Measurements from ENCODE around the gene WDSUB1.

The WDSUB1 gene

DNA sequence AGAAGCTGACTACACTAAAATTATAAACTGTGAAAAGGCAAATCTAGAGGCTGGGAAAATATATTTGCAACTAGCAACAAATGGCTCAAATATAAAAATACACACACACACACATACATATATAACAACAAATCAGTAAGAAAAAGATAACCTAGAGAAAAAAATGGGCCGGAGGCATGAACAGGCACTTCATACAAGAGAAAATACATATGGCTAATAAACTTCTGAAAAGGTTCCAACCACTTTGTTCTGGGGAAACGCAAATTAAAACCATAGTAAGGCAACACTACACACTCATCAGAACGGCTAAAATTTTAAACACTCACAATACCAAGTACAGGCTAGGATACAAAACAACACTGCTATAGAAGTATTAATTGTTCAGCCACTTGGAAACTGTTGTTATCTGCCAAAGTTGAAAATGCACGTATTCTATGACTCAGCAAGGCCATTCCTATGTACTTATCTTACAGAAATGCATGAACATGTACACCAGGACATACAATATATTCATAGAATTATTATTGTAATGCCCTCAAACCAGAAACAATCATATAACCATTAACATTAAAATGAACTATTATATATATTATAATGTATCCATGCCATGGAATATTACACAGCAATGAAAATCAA is 15.6 kb downstream of the WDSUB1 start:
- ChIA-PET CTCF (no interaction called here), POLR2A (ENCODE audit: low non-redundant PET) (no interaction called here)
- no peak overlapping the region for H3K27ac ChIP-seq
- no peak for TF ChIP-seq CTCF (conservative IDR thresholded peaks at IDR 0.05; ENCODE audit: low read depth)
- no peak for DNase-seq (ENCODE audit: low spot score)

DNA sequence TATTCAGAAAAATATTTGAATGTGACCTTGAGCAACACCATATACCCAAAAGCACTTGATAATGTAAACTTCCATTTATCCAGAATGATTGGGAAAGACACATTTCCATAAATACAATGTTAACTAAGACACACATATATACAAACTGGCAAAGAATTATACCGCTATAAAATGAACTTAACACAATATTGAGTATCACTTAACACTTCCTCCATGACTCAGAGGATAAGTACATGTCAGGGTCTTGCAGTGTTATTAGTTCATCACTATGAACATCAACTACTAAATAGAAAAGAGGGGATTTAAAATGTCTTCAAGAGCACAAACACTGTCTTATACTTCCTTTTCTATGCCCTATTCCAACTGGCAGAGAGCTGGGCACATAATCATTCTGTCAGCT is 18.6 kb downstream of the WDSUB1 start:
- TF ChIP-seq CTCF (conservative IDR thresholded peaks at IDR 0.05; ENCODE audit: low read depth): no peak
- CTCF ChIA-PET: interaction anchor here (0.6 kb wide), 2 partner anchors 72 to 701 kb away, joined by 3 to 4 read pairs; no protein-coding TSS in a partner anchor

GRCh38 chr2:159266554-159266953 is 19.9 kb downstream of the WDSUB1 start:
- ChIA-PET CTCF (no interaction called here), POLR2A (ENCODE audit: low non-redundant PET) (no interaction called here)
- no peak overlapping the region for H3K27ac ChIP-seq
- TF ChIP-seq CTCF (conservative IDR thresholded peaks at IDR 0.05; ENCODE audit: low read depth): no peak
- DNase-seq (ENCODE audit: low spot score): no peak

More for the DNA sequence above, 18.6 kb downstream of the WDSUB1 start:
- POLR2A ChIA-PET (ENCODE audit: low non-redundant PET): no interaction called here
- H3K27ac ChIP-seq: no peak overlapping the region
- DNase-seq (ENCODE audit: low spot score): no peak

- TF ChIP-seq CTCF (conservative IDR thresholded peaks at IDR 0.05; ENCODE audit: low read depth): no peak
- DNase-seq (ENCODE audit: low spot score): no peak
- POLR2A ChIA-PET (ENCODE audit: low non-redundant PET): no interaction called here
- CTCF ChIA-PET: no interaction called here
- H3K27ac ChIP-seq: no peak overlapping the region
Observed at GRCh38 chr2:159265171-159265576, 21.3 kb downstream of the WDSUB1 start.

GRCh38 chr2:159262904-159263303 is 23.6 kb downstream of the WDSUB1 start:
- no peak overlapping the region for H3K27ac ChIP-seq
- ChIA-PET CTCF (no interaction called here), POLR2A (ENCODE audit: low non-redundant PET) (no interaction called here)
- no peak for DNase-seq (ENCODE audit: low spot score)
- TF ChIP-seq CTCF (conservative IDR thresholded peaks at IDR 0.05; ENCODE audit: low read depth): no peak

- H3K27ac ChIP-seq: no peak overlapping the region
- ChIA-PET POLR2A (ENCODE audit: low non-redundant PET) (no interaction called here), CTCF (no interaction called here)
- DNase-seq (ENCODE audit: low spot score): no peak
- no peak for TF ChIP-seq CTCF (conservative IDR thresholded peaks at IDR 0.05; ENCODE audit: low read depth)
Observed at GRCh38 chr2:159262226-159262625, 24.3 kb downstream of the WDSUB1 start.
